ENCODE measurements around the gene ATG16L2.

The ATG16L2 gene

GRCh38 chr11:72777755-72778278 is 36.4 kb upstream of the ATG16L2 start:
- Histone ChIP-seq H3K27ac (ENCODE audit: low read depth, low read length, poor library complexity, severe bottlenecking) (no peak overlapping the region), H3K36me3 (ENCODE audit: insufficient read depth, low read length) (no peaks in the 10 kb centered on the region), H3K4me3 (ENCODE audit: low read depth, low read length, poor library complexity, severe bottlenecking) (no peak overlapping the region), H3K4me1 (ENCODE audit: insufficient read depth, low read length, severe bottlenecking) (peaks cover 9% of the 10 kb centered on the region), H3K9me2 (ENCODE audit: low read depth, low read length) (no peaks in the 10 kb centered on the region), H3K9me3 (ENCODE audit: low read length) (no peaks in the 10 kb centered on the region), H3K9ac (ENCODE audit: low read length) (no peak overlapping the region), H3K4me2 (ENCODE audit: low read length) (no peak overlapping the region), H2AFZ (ENCODE audit: low read length) (no peak overlapping the region), H3K27me3 (ENCODE audit: insufficient read depth, low read length) (peaks cover 10% of the 10 kb centered on the region; the same call in 1 of the 2 replicates), H3K79me2 (ENCODE audit: insufficient read depth, low read length) (no peaks in the 10 kb centered on the region), H4K20me1 (ENCODE audit: insufficient read depth, low read length) (no peaks in the 10 kb centered on the region), H3F3A (ENCODE audit: insufficient read depth, low read length) (no peaks in the 10 kb centered on the region)
- TF ChIP-seq EZH2 (IDR thresholded peaks at IDR 0.05; ENCODE audit: borderline replicate concordance, low read length) (no peak), CTCF (IDR thresholded peaks at IDR 0.05; ENCODE audit: low read length) (no peak)

GRCh38 chr11:72778535-72779494 is 35.4 kb upstream of the ATG16L2 start:
- Histone ChIP-seq H3K9me3 (ENCODE audit: low read length) (no peaks in the 10 kb centered on the region), H3K9me2 (ENCODE audit: low read depth, low read length) (no peaks in the 10 kb centered on the region), H3K27ac (ENCODE audit: low read depth, low read length, poor library complexity, severe bottlenecking) (no peak overlapping the region), H3K4me1 (ENCODE audit: insufficient read depth, low read length, severe bottlenecking) (peaks cover 9% of the 10 kb centered on the region), H3K79me2 (ENCODE audit: insufficient read depth, low read length) (no peaks in the 10 kb centered on the region), H3K36me3 (ENCODE audit: insufficient read depth, low read length) (no peaks in the 10 kb centered on the region), H4K20me1 (ENCODE audit: insufficient read depth, low read length) (no peaks in the 10 kb centered on the region), H3K4me3 (ENCODE audit: low read depth, low read length, poor library complexity, severe bottlenecking) (no peak overlapping the region), H3K9ac (ENCODE audit: low read length) (no peak overlapping the region), H3F3A (ENCODE audit: insufficient read depth, low read length) (no peaks in the 10 kb centered on the region), H3K27me3 (ENCODE audit: insufficient read depth, low read length) (peaks cover 10% of the 10 kb centered on the region; the same call in 1 of the 2 replicates), H3K4me2 (ENCODE audit: low read length) (no peak overlapping the region), H2AFZ (ENCODE audit: low read length) (no peak overlapping the region)
- TF ChIP-seq CTCF (IDR thresholded peaks at IDR 0.05; ENCODE audit: low read length) (no peak), EZH2 (IDR thresholded peaks at IDR 0.05; ENCODE audit: borderline replicate concordance, low read length) (no peak)

GRCh38 chr11:72779495-72780128 is 34.6 kb upstream of the ATG16L2 start:
- no peak overlapping the region for H3K4me2 ChIP-seq (ENCODE audit: low read length)
- H3K4me3 ChIP-seq (ENCODE audit: low read depth, low read length, poor library complexity, severe bottlenecking), result no peak overlapping the region

More at GRCh38 chr11:72779495-72780128, 34.6 kb upstream of the ATG16L2 start:
- no peak for TF ChIP-seq CTCF (IDR thresholded peaks at IDR 0.05; ENCODE audit: low read length)
- TF ChIP-seq EZH2 (IDR thresholded peaks at IDR 0.05; ENCODE audit: borderline replicate concordance, low read length), result no peak
- Histone ChIP-seq H3K36me3 (ENCODE audit: insufficient read depth, low read length) (no peaks in the 10 kb centered on the region), H3K4me1 (ENCODE audit: insufficient read depth, low read length, severe bottlenecking) (peaks cover 9% of the 10 kb centered on the region), H3K9ac (ENCODE audit: low read length) (no peak overlapping the region), H3F3A (ENCODE audit: insufficient read depth, low read length) (no peaks in the 10 kb centered on the region), H3K27ac (ENCODE audit: low read depth, low read length, poor library complexity, severe bottlenecking) (no peak overlapping the region), H3K27me3 (ENCODE audit: insufficient read depth, low read length) (peaks cover 10% of the 10 kb centered on the region; the same call in 1 of the 2 replicates), H2AFZ (ENCODE audit: low read length) (no peak overlapping the region), H3K79me2 (ENCODE audit: insufficient read depth, low read length) (no peaks in the 10 kb centered on the region), H4K20me1 (ENCODE audit: insufficient read depth, low read length) (no peaks in the 10 kb centered on the region), H3K9me2 (ENCODE audit: low read depth, low read length) (no peaks in the 10 kb centered on the region), H3K9me3 (ENCODE audit: low read length) (no peaks in the 10 kb centered on the region)

Data from OCI-LY1 (cell line).